Heart right ventricle (tissue), 16 donors: ENCODE data around the gene ZNF43. TPM values are rescaled to one million over a fixed set of nuclear protein-coding genes. Genes with fewer than 3 reads are reported as not detected.
"Not testable (repeated sequence)": the region's sequence is repeated elsewhere in the genome, so short reads cannot be mapped to it uniquely, and the experiment has no call there.

Experiments
- ATAC-seq, 8 donors: fragments of 200-7000 bp; cut with Tn5 transposase; one replicate each; pipeline ENCODE4 v1.9.1; 2020; ENCODE audit warnings: mild to moderate bottlenecking in 8 of 8, moderate library complexity in 8 of 8, moderate number of reproducible peaks in 1 of 8
- DNase-seq, 2 donors: peaks; one replicate each; pipeline ENCODE4 v3.0.0-alpha.2; 2020
- H3K27ac ChIP-seq, 10 donors: fragments of 200-600 bp; sonication (generic) in 2 of 10; one replicate each; pipeline versions ENCODE4 v1.5.0 to v1.8.0; 2020 to 2022; ENCODE audit warnings: mild to moderate bottlenecking in 3 of 10
- H3K27me3 ChIP-seq, 7 donors: fragments of 200-600 bp; one replicate each; pipeline ENCODE4 v1.8.0; 2021 to 2022; ENCODE audit warnings: mild to moderate bottlenecking in 2 of 7
- H3K36me3 ChIP-seq, 9 donors: fragments of 200-600 bp; sonication (generic) in 1 of 9; one replicate each; pipeline versions ENCODE4 v1.5.0 to v1.8.0; 2020 to 2022; ENCODE audit warnings: mild to moderate bottlenecking in 2 of 9
- H3K4me1 ChIP-seq, 9 donors: fragments of 200-600 bp; sonication (generic) in 1 of 9; one replicate each; pipeline versions ENCODE4 v1.5.0 to v1.8.0; 2020 to 2022; ENCODE audit warnings: mild to moderate bottlenecking in 4 of 9
- H3K4me3 ChIP-seq, 10 donors: fragments of 200-600 bp; sonication (generic) in 2 of 10; one replicate each; pipeline versions ENCODE4 v1.5.0 to v1.8.0; 2020 to 2022; ENCODE audit warnings: mild to moderate bottlenecking in 7 of 10, moderate library complexity in 2 of 10
- H3K9me3 ChIP-seq, 11 donors: fragments of 200-600 bp in 10 of 11; sonication (generic) in 2 of 11; one replicate each; pipeline versions ENCODE4 v1.5.0 to v1.8.0; 2013 to 2022; ENCODE audit warnings: mild to moderate bottlenecking in 2 of 11, control low read depth in 1 of 11, moderate library complexity in 1 of 11
- WGBS, 2 donors: extraction: QIAGEN DNeasy Blood & Tissue Kit; methylation state at CpG; one replicate each; pipeline ENCODE4 v1.1.7; 2013; ENCODE audit warnings: inconsistent platforms in 1 of 2; 5-methylcytosine and 5-hydroxymethylcytosine counted together
- intact Hi-C, 10 donors: fragments of 100-400 bp; cut with DNase I; formaldehyde crosslinking; loops; one replicate each; pipeline versions ENCODE4 v1.11.1 to v1.14.2; 2022
- polyA plus RNA-seq, 2 donors: library from polyadenylated mRNA; stranded (reverse); fragments of 200-250 nt; gene quantifications; one replicate each; pipeline ENCODE4 v1.2.3, GENCODE V29; 2013
- total RNA-seq, 10 donors: library from RNA; stranded (reverse); fragmentation: NEBNext Ultra II Directional in 3 of 10; extraction: Animal tissue kit (Norgen Biotek cat#: 25700) in 3 of 10; gene quantifications; one replicate each; pipeline versions ENCODE4 v1.2.1 to v1.2.4, GENCODE V29; 2021 to 2023
- TF ChIP-seq, protein P1 (sequence below), 9 donors: fragments of 200-600 bp; sonication (generic) in 2 of 9; IDR thresholded peaks; one replicate each; pipeline versions ENCODE4 v1.5.0 to v1.8.0; 2021 to 2022; ENCODE audit warnings: antibody characterized with exemption in 9 of 9, mild to moderate bottlenecking in 5 of 9, moderate library complexity in 1 of 9
- donor health status: Arrhythmogenic right ventricular cardiomyopathy.
- donor health status: ischemic (EF 13 %, LVEDD 7.1; RV severe dilation, severe dysfunction).
- donor health status: healthy with polysubstance abuse.
- donor health status: DM: no; HTN: yes; CAD: no.
- donor health status: DM: no; HTN: no; CAD: no.
- donor health status: ischemic (EF 25% LVEDD 6.9; RV normal size, moderate dysfunction).
- donor health status: ischemic (EF 25% LVEDD 5.7; RV mildly dilated, moderate dysfunction).
- donor health status: healthy.
- donor health status: DM: yes; HTN: yes; CAD: no.
- donor health status: Ischemic cardiomyopathy.
- donor health status: ischemic (EF 35%, LVEDD 5.7; RV mildly dilated, moderate dysfunction).
- donor health status: nonischemic (EF 11% LVEDD 7.7; RV severe dilation, severe dysfunction).
- donor health status: DM: yes; HTN: yes; CAD: no.
- donor health status: PGD.
- donor health status: ischemic (EF 29% LVEDD 5.4; RV normal size, mild dysfunction).
- donor health status: nonischemic (EF 23%, LVEDD 6.1; RV moderate dilation, normal function).

The ZNF43 gene
- total and polyA plus RNA-seq, 12 donors, result 1.9 to 9.5 (median 7.2) TPM

DNA sequence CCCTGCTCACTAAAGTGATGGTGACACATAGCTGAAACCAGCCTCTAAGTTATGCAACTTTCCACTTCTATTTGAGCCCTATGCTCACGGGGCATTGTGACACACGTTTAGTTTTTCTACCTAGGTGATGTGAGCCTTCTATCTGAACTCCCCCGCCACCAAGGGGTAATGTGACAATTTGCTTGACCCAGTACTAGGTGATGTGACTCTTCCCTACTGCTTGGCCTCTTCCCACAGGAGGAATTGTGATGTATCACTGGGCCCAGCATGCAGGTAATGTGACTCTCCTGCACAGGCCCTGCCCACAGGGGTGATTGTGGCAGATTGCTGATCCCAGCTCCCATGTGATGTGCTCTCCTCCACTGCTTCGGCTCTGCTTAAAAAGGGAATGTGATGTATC, 42.7 kb upstream of the ZNF43 start:
- Histone ChIP-seq H3K36me3 (no peaks in the 10 kb centered on the region), H3K4me1 (no peaks in the 10 kb centered on the region), H3K4me3 (no peak overlapping the region), H3K9me3 (no peaks in the 10 kb centered on the region), H3K27ac (no peak overlapping the region), H3K27me3 (no peaks in the 10 kb centered on the region)
- intact Hi-C loops, result no loop called here
- DNase-seq, result no peak
- WGBS, 2 donors, result 80% methylated on average over 4 of the region's 4 CpGs
- TF ChIP-seq, protein P1, sequence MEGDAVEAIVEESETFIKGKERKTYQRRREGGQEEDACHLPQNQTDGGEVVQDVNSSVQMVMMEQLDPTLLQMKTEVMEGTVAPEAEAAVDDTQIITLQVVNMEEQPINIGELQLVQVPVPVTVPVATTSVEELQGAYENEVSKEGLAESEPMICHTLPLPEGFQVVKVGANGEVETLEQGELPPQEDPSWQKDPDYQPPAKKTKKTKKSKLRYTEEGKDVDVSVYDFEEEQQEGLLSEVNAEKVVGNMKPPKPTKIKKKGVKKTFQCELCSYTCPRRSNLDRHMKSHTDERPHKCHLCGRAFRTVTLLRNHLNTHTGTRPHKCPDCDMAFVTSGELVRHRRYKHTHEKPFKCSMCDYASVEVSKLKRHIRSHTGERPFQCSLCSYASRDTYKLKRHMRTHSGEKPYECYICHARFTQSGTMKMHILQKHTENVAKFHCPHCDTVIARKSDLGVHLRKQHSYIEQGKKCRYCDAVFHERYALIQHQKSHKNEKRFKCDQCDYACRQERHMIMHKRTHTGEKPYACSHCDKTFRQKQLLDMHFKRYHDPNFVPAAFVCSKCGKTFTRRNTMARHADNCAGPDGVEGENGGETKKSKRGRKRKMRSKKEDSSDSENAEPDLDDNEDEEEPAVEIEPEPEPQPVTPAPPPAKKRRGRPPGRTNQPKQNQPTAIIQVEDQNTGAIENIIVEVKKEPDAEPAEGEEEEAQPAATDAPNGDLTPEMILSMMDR (IDR thresholded peaks at IDR 0.05), result no peak
- no peak for ATAC-seq

DNA sequence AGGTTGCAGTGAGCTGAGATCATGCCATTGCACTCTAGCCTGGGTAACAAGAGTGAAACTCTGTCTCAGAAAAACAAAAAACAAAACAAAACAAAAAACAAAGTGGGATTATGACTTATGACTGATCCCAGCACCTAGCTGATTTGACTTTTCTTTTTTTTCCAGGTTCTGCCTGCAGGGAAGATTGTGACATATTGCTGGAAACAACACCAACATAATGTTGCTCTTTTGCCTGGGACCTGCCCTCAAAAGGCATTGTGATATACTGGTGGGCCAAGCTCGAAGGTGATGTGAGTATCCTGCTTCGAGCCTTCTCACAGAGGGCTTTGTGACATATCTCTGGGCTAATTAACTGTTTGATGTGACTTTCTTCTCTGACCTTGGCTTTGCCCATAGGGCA, 42.0 kb upstream of the ZNF43 start:
- TF ChIP-seq, protein P1 (IDR thresholded peaks at IDR 0.05), result no peak
- no peak for ATAC-seq
- 78 to 86% methylated on average over 2 of the region's 2 CpGs for WGBS, 2 donors
- Histone ChIP-seq H3K27me3 (no peaks in the 10 kb centered on the region), H3K9me3 (no peaks in the 10 kb centered on the region), H3K27ac (no peak overlapping the region), H3K36me3 (no peaks in the 10 kb centered on the region), H3K4me3 (no peak overlapping the region), H3K4me1 (no peaks in the 10 kb centered on the region)
- no peak for DNase-seq
- intact Hi-C loops, result no loop called here

DNA sequence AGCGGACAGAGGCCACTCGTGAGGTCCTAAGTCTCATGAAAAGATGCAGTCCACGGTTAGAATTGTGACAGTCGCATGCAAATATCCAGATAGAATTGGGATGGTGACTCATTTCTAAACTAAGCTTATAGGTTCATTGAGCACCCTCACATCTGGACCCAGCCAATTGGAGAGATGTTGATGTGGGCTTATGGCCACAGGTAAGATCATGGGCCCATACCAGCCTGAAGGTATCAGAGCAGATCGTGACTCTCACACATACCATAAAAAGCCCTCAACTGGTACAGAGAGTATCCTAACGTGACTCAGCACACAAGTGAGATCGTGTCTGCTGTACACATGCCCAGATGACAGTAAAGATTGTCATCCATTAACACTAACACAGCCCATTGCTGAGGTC, 40.6 kb upstream of the ZNF43 start:
- H3K4me1 ChIP-seq, H3K27me3 ChIP-seq, H3K4me3 ChIP-seq, DNase-seq, intact Hi-C loops, H3K9me3 ChIP-seq, ATAC-seq, H3K27ac ChIP-seq, H3K36me3 ChIP-seq: not testable (repeated sequence)
- WGBS, 2 donors, result 85 to 86% methylated on average over 7 of the region's 7 CpGs

DNA sequence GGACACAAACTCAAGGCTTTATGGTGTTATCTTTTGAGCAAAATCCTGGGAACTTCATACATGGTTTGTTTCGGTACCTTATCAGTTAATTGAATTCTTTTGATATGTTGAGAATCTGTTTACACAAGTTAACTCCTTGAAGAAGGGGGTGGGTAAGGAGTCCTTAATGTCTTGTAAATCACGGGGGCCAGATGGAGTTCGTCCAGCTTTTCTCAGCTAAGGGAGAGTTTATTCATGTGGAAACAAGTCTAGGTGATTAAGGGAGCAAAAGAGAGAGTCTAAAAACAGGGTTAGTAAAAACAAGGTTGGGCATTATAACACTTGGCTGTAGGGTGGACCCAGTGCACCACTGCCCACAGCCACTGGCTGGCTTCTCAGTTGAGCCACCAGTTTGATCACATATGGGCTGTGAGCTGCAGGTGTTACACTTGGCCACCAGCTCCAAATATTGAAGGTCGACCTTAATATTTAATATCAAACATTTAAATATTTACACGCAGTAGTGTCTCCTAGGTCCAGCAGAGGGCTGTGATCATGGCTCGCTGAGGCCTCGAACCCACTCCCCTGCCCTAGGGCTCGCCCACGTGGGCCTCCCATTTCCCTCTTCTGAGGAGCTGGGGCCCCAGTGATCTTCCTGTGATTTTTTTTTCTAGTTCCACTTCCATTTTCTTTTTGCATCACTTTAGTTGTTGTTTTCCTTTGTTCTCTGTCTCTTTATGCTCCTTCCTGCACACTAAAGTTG, 21.0 kb upstream of the ZNF43 start:
- WGBS, 2 donors, result 36 to 37% methylated on average over 9 of the region's 9 CpGs
- ATAC-seq (no peak), DNase-seq (no peak)
- Histone ChIP-seq H3K4me3 (no peak overlapping the region), H3K36me3 (no peaks in the 10 kb centered on the region), H3K27ac (no peak overlapping the region), H3K9me3 (no peaks in the 10 kb centered on the region), H3K27me3 (peaks cover 0 to 20% (median 14%) of the 10 kb centered on the region in 7 donors), H3K4me1 (peaks cover 0 to 6% (median 4%) of the 10 kb centered on the region in 9 donors)
- TF ChIP-seq, protein P1 (IDR thresholded peaks at IDR 0.05), result no peak
- intact Hi-C loops, result no loop called here
